HG03571 (cell line): ENCODE results near the gene SMIM22.

ENCODE experiments used
- ATAC-seq: cut with Tn5 transposase; IDR thresholded peaks from one replicate; pipeline ENCODE4 v1.9.1; 2021; ENCODE audit not compliant: unreplicated experiment

SMIM22 gene, protein sequence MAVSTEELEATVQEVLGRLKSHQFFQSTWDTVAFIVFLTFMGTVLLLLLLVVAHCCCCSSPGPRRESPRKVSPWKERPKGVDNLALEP

DNA sequence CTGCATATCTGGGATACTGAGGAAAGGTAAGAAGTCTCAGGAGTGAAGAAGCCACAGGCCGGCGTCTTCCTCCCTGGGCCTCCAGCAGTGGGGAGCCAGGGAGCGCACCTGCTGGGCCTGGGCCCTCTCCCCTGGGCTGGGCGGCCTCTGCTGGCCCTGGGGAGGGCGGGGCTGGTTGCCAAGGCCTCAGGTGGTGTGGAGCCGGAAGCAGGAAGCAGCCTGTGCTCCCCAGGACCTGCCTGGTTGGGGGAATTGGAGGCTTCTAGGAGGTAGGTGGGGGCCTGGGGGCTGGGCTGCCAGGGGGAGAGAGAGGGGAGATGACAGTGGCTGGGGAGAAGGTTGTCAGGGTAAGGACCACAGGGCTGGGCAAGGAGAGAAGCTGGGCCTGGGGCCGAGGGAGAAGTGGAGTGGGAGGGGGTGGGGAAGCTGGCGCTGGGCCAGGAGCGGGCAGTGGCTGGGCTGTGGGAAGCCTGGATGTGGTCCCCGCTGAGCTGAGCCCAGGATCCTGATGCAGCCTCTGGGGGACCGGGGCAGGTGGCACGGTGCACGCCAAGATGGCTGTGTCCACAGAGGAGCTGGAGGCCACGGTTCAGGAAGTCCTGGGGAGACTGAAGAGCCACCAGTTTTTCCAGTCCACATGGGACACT is at the start of gene SMIM22:
SMIM22 (plus strand) TSS at position 189 of the 647 bp plus-strand sequence; CDS start at position 555, 366 bp downstream.
- no peak for ATAC-seq

DNA sequence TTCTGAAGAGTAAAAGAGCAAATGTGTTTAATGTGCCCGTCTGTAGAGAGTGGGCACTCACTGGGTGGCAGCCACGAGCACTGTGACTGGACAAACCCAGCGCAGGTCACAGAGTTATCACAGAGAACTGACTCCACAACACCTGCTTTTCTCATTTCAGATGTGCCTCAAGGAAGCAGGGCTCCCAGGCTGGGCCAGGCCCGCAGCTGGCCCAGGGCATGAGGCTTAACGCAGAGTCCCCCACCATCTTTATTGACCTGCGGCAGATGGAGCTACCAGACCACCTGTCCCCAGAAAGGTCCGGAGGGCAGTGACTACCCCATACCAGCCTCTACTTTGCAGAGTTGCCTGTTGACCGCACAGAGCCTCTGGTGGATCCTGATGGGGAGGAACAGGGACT is 49.0 kb upstream of the SMIM22 start:
- ATAC-seq, result no peak

DNA sequence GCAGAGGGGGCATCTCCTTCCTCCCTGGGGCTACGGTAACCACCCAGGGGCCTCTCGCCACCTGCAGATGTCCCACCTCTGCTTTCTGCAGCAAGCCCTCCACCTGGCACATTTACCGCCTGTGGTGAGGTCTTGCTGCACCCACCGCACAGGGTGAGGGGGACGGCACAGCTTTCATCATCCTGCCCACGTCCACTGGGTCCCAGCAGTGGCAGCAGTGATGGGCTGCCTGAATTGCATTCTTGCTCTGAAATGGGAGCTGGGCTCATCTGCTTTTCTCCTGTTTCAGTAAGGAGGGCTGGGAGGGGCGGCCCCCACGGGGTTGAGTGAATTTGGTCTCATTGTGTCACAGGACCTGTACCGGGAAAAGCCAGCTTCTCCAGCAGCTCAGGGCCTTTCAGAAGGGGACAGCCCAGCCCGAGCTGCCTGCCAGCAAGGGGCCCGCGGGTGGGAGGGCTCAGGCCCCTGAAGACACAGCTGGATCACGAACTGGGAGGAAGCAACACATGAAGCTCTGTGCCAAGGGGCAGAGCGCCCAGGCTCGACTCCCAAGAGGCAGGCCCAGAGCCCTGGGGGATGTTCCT is 48.1 kb upstream of the SMIM22 start:
- no peak for ATAC-seq

DNA sequence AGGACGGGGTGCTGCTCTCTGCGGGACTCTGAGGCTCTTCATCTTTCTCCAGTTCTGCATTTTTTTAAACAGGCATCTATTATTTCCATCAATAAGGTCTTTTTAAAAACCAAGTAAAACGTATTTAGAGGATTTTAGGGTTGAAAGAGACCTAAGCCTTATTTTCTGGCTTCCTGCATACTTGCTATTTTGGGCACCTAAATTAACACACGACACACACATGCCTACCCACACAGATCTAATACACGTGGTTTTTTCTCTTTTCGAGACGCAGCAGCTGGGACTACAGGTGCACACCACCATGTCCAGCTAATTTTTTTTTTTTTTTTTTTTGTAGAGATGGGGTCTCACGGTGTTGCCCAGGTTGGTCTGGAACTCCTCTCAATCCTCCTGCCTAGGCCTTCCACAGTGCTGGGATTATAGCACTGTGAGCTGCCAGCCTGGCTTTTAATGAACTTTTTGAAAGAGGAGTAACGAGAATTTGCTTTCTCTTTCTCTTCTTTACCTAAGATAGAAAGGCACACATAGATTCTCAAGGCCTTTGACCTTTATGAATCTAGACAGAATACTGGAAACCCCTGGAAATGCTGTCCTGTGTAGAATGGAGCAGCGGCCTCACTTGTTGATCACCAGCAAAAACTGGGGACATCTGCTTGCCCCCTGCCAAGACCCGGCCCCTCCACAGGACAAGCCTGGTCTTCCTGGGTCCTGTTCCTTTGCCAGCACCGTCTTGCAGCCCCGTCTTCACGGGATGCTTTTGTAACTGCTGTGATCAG is 47.1 kb upstream of the SMIM22 start:
- no peak for ATAC-seq

DNA sequence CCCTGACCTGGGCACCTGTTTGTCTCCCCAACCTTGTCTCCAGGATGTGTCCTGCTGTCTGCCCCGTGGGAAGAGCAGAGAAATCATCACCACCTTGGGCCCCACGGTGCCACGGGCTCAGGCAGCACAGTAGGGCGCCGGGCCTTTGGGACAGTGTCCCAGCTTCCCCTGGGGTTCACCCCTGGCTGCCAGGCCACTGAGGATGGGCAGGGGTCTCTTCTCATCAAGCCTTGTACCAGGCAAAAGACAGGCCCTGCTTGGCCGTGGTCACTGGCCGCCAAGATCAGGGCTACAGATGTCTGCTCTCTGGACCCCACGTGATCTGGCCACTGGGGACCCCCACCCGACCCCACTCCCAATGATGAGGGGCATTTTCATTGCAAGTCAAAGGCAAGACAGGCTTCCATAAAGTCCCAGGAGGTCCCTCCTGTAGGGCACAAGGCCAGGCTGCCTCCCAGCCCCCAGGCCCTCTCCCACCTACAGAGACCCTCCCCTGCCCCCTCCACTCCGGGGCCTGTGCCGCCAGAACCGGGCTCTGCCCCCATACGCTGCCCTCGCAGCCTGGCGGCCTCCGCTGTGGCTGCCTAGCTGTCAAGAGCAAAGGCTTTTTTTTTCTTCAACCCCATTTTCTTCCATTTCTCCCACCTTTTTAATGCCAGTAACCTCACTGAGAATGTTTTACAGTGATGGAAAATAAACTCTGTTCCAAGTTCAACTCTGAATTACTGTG is 46.3 kb upstream of the SMIM22 start:
- ATAC-seq, result no peak

DNA sequence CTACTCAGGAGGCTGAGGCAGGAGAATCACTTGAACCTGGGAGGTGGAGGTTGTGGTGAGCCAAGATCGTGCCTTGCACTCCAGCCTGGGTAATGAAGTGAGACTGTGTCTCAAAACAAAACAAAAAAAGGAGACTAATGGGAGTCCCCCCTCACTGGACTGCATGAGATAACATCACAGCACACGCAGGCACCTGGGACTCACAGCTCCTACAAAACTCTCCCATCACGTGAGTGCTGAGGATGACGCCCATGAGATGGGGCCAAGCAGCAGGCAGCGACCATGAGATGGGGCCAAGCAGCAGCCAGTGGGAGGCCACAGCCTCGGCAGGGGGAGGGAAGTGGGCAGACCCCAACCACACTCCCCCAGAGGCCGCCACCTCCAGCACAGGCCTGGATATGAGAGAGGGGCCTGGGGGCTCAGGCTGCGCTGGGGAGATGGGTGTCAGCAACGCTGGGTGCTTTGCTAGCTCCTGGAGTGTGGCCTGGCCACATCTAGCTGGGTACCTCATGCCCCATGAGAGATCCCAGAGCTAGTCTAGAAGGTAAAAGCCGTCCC is 45.4 kb upstream of the SMIM22 start:
- ATAC-seq, result no peak

DNA sequence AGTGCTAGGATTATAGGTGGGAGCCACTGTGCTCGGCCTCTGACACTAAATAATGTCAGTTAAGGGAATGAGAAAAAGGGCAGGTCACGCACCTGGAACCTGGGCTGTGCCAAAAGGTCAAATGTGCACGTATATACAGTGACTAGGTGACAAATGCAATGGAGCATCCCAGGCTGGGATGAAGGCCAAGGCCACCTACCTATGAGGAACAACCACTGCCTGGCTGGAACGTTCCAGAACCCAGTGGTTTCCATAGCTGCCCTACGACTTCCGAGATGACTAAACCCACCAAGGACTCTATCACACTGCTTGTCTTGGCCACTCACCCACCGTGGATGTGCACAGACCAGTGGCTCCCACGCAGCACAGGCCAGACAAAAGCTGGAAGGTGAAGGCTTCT is 44.3 kb upstream of the SMIM22 start:
- no peak for ATAC-seq

DNA sequence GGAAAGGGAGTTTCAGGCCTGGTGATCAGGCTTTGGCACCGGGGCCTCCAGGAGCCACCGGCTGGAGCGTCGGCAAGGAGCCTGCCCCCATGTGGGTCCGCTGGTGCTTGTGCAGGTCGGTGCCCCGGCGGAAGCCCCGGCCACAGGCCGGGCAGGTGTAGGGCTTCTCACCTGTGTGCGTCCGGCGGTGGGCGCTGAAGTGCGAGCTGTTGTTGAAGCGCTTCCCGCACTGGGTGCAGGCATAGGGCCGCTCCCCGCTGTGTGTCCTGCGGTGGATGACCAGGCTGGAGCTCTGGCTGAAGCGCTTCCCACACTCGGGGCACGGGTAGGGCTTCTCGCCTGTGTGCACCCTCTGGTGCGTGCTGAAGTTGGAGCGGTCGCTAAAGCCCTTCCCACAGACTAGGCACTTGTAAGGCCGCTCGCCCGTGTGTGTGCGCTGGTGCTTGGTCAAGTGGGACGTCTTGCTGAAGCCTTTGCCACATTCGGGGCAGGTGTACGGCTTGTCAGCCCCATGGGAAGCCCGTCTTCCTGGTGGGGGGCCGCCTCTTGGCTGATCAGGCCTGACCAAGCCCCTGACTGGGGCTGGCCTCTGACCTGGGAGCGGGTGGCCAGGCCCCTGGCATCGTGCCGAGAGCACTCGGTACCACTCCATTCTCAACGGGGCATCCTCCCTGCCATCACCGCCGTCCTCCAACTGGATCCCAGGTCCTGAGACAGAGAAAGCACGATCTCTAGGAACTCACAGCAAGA is 42.6 kb upstream of the SMIM22 start:
- no peak for ATAC-seq

DNA sequence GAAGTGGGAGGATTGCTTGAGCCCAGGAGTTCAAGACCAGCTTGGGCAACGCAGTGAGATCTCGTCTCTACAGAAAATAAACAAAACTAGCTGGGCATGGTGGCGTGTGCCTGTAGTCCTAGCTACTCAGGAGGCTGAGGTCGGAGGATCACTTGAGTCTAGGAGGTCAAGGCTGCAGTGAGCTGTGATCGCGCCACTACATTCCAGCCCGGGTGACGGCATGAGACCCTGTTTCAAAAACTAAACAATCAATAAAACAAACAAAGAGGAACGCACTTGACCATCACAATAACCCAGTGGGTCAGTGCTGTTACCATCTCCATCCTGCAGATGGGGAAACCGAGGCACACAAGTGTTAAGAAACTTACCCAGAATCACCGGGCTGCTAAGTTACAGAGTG is 41.9 kb upstream of the SMIM22 start:
- no peak for ATAC-seq

DNA sequence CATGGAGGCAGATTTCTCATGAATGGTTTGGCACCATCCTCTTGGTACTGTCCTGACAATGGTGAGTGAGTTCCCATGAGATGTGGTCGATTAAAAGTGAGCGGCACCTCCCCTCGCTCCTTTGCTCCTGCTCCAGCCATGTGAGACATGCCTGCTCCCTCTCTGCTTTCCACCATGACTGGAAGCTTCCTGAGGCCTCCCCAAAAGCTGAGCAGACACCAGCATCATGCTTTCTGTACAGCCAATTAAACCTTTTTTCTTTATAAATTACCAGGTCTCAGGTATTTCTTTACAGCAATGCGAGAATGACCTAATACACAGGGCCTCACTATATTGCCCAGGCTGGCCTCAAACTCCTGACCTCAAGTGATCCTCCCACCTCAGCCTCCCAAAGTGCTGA is 40.3 kb upstream of the SMIM22 start:
- no peak for ATAC-seq

DNA sequence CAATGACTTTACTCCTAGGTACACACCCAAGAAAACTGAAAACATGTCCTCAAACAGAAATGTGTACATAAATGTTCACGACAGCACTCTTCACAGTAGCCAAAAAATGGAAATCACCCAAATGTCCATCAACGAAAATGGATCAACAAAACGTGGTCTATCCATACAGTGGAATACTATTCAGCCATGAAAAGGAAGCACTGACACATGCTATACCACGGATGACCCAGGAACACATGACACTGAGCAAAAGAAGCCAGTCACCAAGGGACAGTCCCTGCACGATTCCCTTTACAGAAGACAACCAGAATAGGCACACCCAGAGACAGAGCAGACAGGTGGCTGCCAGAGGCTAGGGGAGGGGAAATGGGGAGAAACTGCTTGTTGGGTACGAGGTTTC is 39.5 kb upstream of the SMIM22 start:
- no peak for ATAC-seq

DNA sequence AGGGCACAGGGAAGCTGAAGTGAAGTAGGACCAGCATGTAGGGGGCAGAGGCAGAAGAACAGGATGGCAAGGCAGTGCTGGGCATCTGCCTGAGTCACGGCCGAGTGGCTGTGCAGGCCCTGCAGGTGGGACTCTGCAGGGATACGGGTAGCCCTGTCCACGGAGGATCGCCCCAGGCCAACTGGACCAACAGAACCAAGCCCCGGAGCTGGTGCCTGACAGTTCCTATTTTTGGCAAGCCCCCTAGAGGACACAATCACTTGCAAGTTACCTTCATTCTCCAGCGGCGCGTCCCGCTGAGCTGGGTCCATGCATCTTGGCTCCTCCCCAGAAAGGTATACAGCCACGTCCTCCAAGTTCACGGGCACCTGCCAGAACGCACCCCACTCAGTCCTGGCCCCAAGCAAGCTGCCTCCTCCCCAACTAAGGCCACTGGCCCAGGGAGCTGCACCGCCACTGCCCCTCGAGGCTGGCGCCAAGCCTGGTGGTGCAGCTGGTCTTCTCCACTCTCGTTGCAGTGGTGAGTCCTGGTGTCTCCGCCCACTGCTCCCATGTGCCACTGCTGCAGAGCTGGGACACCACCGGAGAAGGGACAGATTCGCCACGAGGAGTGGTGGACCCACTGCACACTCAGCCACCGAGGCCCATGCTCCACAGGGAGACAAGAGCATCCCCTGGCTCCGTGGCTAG is 34.8 kb upstream of the SMIM22 start:
- no peak for ATAC-seq

DNA sequence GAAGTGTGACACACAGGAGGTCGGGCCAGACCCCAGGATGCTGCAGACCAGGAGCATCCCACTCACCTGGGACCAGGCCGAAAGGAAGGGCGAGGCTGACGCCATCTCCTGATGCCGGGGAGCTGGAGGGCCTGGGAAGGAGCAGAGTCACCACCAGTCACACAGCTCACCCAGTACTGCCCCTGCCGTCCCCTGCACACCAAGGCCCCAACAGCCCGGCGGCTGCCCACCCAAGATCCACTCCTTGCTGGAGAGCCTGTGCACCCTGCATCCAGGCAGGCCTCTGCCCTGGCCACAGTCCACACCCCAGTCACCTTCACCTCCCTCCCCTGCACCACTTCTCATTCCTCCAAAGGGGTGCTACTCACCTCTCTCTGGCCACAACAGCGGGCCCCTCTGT is 33.0 kb upstream of the SMIM22 start:
- no peak for ATAC-seq

DNA sequence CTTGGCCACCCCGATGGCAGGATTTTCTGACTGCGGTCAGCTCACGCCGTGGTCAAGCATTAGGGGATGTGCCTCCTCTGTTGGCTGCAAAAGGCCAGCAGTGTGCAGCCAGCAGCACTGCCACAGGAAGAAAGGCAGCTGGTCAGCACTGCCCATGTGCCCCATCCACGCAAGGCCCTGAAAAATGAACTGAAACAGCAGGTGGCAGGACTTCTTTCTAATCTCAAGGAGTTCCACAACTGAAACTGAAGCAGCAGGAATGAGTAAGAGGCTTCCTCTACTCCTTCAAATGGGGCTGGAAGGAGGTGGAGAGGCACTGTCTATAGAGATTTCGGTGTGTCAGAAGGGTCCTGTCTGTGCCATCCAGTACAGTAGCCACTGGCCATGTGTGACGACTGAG is 31.4 kb upstream of the SMIM22 start:
- no peak for ATAC-seq

DNA sequence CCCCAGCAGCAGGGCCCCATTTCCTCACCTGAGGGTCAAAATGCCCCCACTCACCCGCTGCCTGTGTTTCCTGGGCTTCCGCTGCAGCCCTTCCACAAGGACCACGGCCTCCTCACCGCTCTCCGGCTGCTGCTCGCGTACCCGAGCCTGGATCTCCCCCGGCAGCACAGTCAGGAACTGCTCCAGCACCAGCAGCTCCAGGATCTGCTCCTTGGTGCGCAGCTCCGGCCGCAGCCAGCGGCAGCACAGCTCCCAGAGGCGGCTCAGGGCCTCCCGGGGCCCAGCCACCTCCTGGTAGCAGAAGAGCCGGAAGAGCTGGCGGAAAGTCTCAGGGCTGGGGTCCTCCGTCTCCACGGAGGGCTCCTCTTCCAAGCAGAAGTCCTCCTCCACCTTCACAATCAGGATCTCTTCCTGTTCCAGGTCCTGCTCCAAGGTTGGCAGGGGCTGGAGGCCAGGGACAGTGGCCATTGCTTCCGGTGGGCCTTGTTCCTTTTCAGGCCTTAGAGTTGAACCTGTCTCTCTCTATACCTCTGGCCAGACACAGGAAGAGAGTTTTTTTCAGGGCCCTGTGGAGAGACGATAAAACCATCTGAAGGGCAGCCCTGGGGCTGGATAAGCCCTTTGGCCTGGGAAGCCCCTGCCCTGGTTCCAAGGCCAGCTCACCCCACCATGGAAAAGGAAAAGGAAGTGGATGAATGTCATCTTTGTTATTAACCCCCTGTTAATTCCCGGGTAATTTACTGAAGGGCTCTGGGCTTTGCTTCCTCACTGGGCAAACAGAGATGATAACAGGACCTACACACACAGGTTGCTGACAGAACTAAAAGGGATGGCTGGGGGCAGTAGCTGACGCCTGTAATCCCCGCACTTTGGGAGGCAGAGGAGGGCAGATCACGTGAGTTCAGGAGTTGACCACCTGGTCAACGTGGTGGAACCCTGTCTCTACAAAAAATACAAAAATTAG is 29.4 kb upstream of the SMIM22 start:
- ATAC-seq, result no peak

DNA sequence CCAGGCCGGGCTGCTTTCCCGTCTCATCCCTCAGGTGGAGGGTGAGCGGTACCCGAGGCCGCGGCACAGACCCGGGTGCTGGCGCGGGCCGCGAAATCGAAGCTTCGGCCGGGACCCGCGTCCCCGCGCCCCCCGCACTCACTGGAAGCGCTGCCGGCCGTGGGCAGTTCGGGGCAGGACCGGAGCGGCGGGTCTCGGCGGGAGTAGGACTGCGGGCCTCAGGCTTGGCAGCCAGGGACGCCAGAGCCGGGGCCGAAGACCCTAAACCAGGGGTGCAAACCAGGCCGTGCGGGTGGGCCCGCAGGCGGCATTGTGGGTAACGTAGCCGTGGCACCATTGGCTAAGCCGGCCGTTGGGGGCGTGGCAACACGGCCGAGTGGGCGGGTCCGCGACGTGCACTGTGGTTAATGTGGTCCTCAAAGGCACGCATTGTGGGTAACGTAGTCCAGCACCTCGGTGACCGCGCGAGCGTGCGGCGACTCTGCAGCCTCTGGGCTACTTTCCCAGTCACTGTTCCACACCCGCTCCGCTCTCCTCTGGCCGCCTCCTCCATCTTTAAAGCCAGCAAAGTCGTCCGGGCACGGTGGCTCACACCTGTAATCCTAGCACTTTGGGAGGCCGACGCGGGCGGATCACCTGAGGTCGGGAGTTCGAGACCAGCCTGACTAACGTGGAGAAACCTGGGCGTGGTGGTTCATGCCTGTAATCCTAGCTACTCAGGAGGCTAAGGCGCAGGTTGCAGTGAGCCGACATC is 28.1 kb upstream of the SMIM22 start, which contains the start of gene ZNF500:
ZNF500 (minus strand) TSS at position 288 of the 754 bp plus-strand sequence. CDS start 1,184 bp downstream, outside the sequence.
- ATAC-seq, result peak; percentile 81

DNA sequence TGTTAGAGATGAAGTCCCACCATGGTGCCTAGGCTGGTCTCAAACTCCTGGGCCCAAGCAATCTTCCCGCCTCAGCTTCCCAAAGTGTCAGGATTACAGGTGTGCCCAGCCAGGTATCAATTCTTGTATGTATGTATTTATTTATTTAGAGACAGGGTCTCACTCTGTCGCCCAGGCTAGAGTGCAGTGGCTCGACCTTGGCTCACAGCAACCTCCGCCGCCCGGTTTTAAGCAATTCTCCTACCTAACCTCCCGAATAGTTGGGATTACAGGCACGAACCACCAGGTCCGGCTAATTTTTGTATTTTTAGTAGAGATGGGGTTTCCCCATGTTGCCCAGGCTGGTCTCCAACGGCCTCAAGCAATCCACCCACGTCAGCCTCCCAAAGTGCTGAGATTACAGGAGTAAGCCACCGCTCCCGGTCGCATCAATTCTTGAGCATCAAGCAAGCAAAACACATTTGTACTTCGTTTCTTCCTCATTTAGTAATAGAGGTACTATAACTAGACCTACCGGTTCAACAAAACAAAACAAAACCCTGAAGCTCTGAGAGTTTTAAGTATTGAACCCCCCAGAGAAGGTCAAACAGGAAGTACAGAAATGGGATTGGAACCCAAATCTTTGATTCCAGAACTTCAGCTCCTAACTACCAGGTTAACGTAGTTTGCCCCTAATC is 27.2 kb upstream of the SMIM22 start:
- ATAC-seq, result no peak
